HepG2 (cell line): ENCODE data around the gene FNIP2. TPM values are rescaled to one million over a fixed set of nuclear protein-coding genes. Genes with fewer than 3 reads are reported as not detected.

Source experiments
- ATAC-seq: fragments of 200-7000 bp; cut with Tn5 transposase; 3 replicates; pipeline ENCODE4 v1.9.1; 2020; ENCODE audit warnings: mild to moderate bottlenecking, moderate library complexity
- BruUV-seq: library from RNA; stranded (reverse); fragments of 400-500 nt; replicated peaks from 2 replicates; lab custom pipeline; 2021; lab: Mats Ljungman, UMichigan
- CTCF ChIA-PET: fragments of 300-600 bp; formaldehyde crosslinking; extraction: SDS; loops from one replicate; lab custom pipeline; 2021; ENCODE audit warnings: low total read pairs, inconsistent platforms, low intra/inter-chr PET ratio; lab: Yijun Ruan, JAX
- POLR2A ChIA-PET: fragments of 350-600 bp; sonication (Branson Sonifier 250); formaldehyde crosslinking; loops from one replicate; lab custom pipeline; 2020; ENCODE audit warnings: antibody characterized with exemption, inconsistent platforms; lab: Yijun Ruan, JAX
- DNase-seq: peaks from one replicate; pipeline ENCODE4 v3.0.0-alpha.2; 2015; ENCODE audit warnings: low spot score
- FAIRE-seq: peaks from 3 replicates; lab custom pipeline; 2011; peaks lifted over from hg19 to GRCh38; lab: Jason Lieb, UNC
- H2AFZ ChIP-seq: one replicate; pipeline ENCODE4 v1.6.1; 2011; ENCODE audit warnings: low read length, inconsistent platforms
- H3K27ac ChIP-seq: fragments of 300-600 bp; 3 replicates; pipeline ENCODE4 v1.8.0; 2011; ENCODE audit warnings: mixed run types, mild to moderate bottlenecking, mixed read lengths, low read length, inconsistent platforms; ENCODE audit not compliant: insufficient read depth; ENCODE audit errors: extremely low read length
- H3K27me3 ChIP-seq, 2 experiments: fragments of 200-600 bp in 1 of 2; 2 replicates in 1 of 2; 3 replicates in 1 of 2; pipeline versions ENCODE4 v1.6.0 to v1.8.0; 2011; ENCODE audit warnings: low read length in 2 of 2, mild to moderate bottlenecking in 2 of 2, moderate library complexity in 2 of 2, inconsistent platforms in 1 of 2; ENCODE audit not compliant: insufficient read depth in 2 of 2, control insufficient read depth in 1 of 2
- H3K36me3 ChIP-seq, 2 experiments: fragments of 200-600 bp in 1 of 2; replicated peaks in 1 of 2; 2 replicates in 1 of 2; 3 replicates in 1 of 2; pipeline versions ENCODE4 v1.5.1 to v1.8.0; 2011; ENCODE audit warnings: low read length in 2 of 2, inconsistent platforms in 1 of 2; ENCODE audit not compliant: insufficient read depth in 2 of 2, control insufficient read depth in 1 of 2
- H3K4me1 ChIP-seq: 2 replicates; pipeline ENCODE4 v1.5.1; 2012; ENCODE audit warnings: low read length, inconsistent platforms; ENCODE audit not compliant: insufficient read depth
- H3K4me2 ChIP-seq: 2 replicates; pipeline ENCODE4 v1.6.0; 2011; ENCODE audit warnings: low read depth, low read length, inconsistent platforms
- H3K4me3 ChIP-seq, 3 experiments: fragments of 200-600 bp in 1 of 3; sonication (generic), shearing (Covaris generic) in 1 of 3; replicated peaks in 1 of 3; 2 replicates each; pipeline ENCODE4 v1.5.1; 2011 to 2016; ENCODE audit warnings: low read length in 3 of 3, inconsistent platforms in 2 of 3, low read depth in 2 of 3, mild to moderate bottlenecking in 2 of 3, control low read depth in 1 of 3, mixed read lengths in 1 of 3; ENCODE audit not compliant: insufficient read depth in 1 of 3
- H3K79me2 ChIP-seq: one replicate; pipeline ENCODE4 v1.6.1; 2011; ENCODE audit warnings: low read length, inconsistent platforms; ENCODE audit not compliant: insufficient read depth
- H3K9ac ChIP-seq: 2 replicates; pipeline ENCODE4 v1.6.0; 2011; ENCODE audit warnings: mild to moderate bottlenecking, low read depth, low read length, inconsistent platforms; ENCODE audit not compliant: insufficient read depth
- H3K9me3 ChIP-seq: 2 replicates; pipeline ENCODE4 v1.5.1; 2012; ENCODE audit warnings: mild to moderate bottlenecking, low read length
- H4K20me1 ChIP-seq: 2 replicates; pipeline ENCODE4 v1.6.0; 2011; ENCODE audit warnings: inconsistent platforms, mild to moderate bottlenecking, low read length, moderate library complexity; ENCODE audit not compliant: insufficient read depth
- CC2D1A ChIP-seq: sonication (generic); formaldehyde crosslinking; IDR thresholded peaks from 2 replicates; pipeline ENCODE4 v1.8.1; 2023; ENCODE audit warnings: mild to moderate bottlenecking, missing genetic modification reagents
- RAD21 ChIP-seq: fragments of 450-650 bp; formaldehyde crosslinking; IDR thresholded peaks from 2 replicates; pipeline ENCODE4 v1.5.0; 2020; ENCODE audit warnings: mild to moderate bottlenecking
- SMC3 ChIP-seq: IDR thresholded peaks from 2 replicates; pipeline ENCODE4 v1.6.1; 2011; ENCODE audit warnings: low read length, improper control_type of control experiment
- STAG1 ChIP-seq: sonication (generic); formaldehyde crosslinking; IDR thresholded peaks from 2 replicates; pipeline ENCODE4 v1.4.0; 2020; ENCODE audit warnings: missing genetic modification reagents
- ZNF451 ChIP-seq: sonication (generic); formaldehyde crosslinking; IDR thresholded peaks from 2 replicates; pipeline ENCODE4 v1.5.0; 2020; ENCODE audit warnings: mild to moderate bottlenecking, missing genetic modification reagents
- WGBS: methylation state at CpG from one replicate; pipeline ENCODE4 v1.1.6; 2017; ENCODE audit warnings: low lambda C conversion rate; 5-methylcytosine and 5-hydroxymethylcytosine counted together
- in situ Hi-C: cut with HindIII; loops from 2 replicates; pipeline ENCODE4 v1.10.0; 2017; ENCODE audit warnings: low pct_unique_long_range_greater_than_20kb; ENCODE audit not compliant: extremely low pct_ligation_motif_present
- intact Hi-C: fragments of 100-400 bp; cut with micrococcal nuclease; formaldehyde crosslinking; loops from one replicate; pipeline ENCODE4 v1.10.0; 2022; ENCODE audit not compliant: unreplicated experiment
- polyA plus RNA-seq, 8 experiments: library from polyadenylated mRNA; depleted of rRNA in 3 of 8; stranded (reverse) in 7 of 8; unstranded in 1 of 8; fragments of >200 nt; fragmentation: Illumina TruSeq in 4 of 8; extraction: Trizol in 4 of 8; gene quantifications; 2 replicates each; pipeline versions ENCODE4 v1.2.1 to v1.2.3, GENCODE V29; 2011 to 2016; ENCODE audit warnings: low read depth in 4 of 8, missing spikeins in 1 of 8, mixed read lengths in 1 of 8; ENCODE audit not compliant: insufficient read depth in 1 of 8
- total RNA-seq, 5 experiments: library from RNA; depleted of rRNA; stranded (reverse); fragments of >200 nt; fragmentation: Illumina TruSeq; extraction: Trizol; gene quantifications; 2 replicates each; pipeline ENCODE4 v1.2.3, GENCODE V29; 2016; ENCODE audit warnings: low read depth in 1 of 5
- TF ChIP-seq, protein P1 (sequence below): IDR thresholded peaks from 2 replicates; pipeline ENCODE4 v1.6.1; 2016; ENCODE audit warnings: mild to moderate bottlenecking, missing biosample characterization, missing genetic modification reagents
- TF ChIP-seq, protein P2 (sequence below): sonication (generic); formaldehyde crosslinking; IDR thresholded peaks from 2 replicates; pipeline ENCODE4 v1.5.0; 2020; ENCODE audit warnings: mild to moderate bottlenecking, missing genetic modification reagents, moderate library complexity
- TF ChIP-seq, protein P3 (sequence below): sonication (generic); formaldehyde crosslinking; IDR thresholded peaks from 2 replicates; pipeline ENCODE4 v1.4.0; 2020; ENCODE audit warnings: missing genetic modification reagents, borderline replicate concordance

The FNIP2 gene
- total and polyA plus RNA-seq, 2 of the 13 experiments (the other 11 are each of a cell fraction or from before 2014, with no cell fraction given) = 15.5 to 21.0 TPM

DNA sequence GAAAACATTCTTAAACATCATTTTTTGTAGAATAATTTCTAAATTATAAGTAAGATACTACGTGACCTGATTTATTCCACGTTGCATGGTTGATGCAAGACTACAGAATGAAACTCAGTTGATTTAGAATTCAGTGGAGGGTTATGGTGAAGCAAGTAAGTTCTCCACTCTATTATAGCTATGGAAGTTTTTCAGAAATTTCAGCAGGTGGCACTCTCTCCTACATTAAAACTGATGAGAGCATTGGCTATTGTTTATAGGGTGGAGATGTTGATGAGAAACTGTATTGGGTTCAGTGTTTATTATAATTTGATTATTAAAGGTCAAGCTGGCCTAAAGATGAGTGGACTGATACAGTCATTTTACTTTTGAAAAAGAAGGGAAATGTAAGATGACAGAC is 88.0 kb downstream of the FNIP2 start:
- Histone ChIP-seq H3K9me3 (no peaks in the 10 kb centered on the region), H3K36me3 (peaks cover 10 to 46% of the 10 kb centered on the region in 2 experiments), H2AFZ (no peak overlapping the region), H3K4me1 (no peaks in the 10 kb centered on the region), H3K9ac (no peak overlapping the region), H3K4me2 (no peak overlapping the region), H3K27ac (no peak overlapping the region), H3K27me3 (no peaks in the 10 kb centered on the region), H3K79me2 (no peaks in the 10 kb centered on the region), H3K4me3 (no peak overlapping the region), H4K20me1 (no peaks in the 10 kb centered on the region)
- intact Hi-C loops (loop anchor here (1.0 to 10.0 kb wide), 7 partner anchors 127 to 458 kb away; no protein-coding TSS in a partner anchor), in situ Hi-C loops (loop anchor here (10.0 to 25.0 kb wide), 2 partner anchors 158 to 580 kb away; no protein-coding TSS in a partner anchor)
- ChIA-PET CTCF (interaction anchor here (1.0 to 3.7 kb wide), 5 partner anchors 126 to 346 kb away, joined by 3 to 26 read pairs (median 6); no protein-coding TSS in a partner anchor), POLR2A (interaction anchor here (0.6 kb wide), 1 partner anchor 322 kb away, joined by 3 read pairs; no protein-coding TSS in a partner anchor)
- no TSS peak for BruUV-seq
- ATAC-seq (peak; percentile 89), DNase-seq (peak; percentile 15), FAIRE-seq (peak; percentile 67)
- TF ChIP-seq STAG1 (CRISPR knock-in tag) = peak; percentile 79
- TF ChIP-seq, protein P1, sequence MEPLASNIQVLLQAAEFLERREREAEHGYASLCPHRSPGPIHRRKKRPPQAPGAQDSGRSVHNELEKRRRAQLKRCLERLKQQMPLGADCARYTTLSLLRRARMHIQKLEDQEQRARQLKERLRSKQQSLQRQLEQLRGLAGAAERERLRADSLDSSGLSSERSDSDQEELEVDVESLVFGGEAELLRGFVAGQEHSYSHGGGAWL = no peak
- peak; percentile 61 for TF ChIP-seq SMC3
- TF ChIP-seq, protein P2, sequence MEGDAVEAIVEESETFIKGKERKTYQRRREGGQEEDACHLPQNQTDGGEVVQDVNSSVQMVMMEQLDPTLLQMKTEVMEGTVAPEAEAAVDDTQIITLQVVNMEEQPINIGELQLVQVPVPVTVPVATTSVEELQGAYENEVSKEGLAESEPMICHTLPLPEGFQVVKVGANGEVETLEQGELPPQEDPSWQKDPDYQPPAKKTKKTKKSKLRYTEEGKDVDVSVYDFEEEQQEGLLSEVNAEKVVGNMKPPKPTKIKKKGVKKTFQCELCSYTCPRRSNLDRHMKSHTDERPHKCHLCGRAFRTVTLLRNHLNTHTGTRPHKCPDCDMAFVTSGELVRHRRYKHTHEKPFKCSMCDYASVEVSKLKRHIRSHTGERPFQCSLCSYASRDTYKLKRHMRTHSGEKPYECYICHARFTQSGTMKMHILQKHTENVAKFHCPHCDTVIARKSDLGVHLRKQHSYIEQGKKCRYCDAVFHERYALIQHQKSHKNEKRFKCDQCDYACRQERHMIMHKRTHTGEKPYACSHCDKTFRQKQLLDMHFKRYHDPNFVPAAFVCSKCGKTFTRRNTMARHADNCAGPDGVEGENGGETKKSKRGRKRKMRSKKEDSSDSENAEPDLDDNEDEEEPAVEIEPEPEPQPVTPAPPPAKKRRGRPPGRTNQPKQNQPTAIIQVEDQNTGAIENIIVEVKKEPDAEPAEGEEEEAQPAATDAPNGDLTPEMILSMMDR (CRISPR knock-in tag) = peak; percentile 63
- no peak for TF ChIP-seq ZNF451 (CRISPR knock-in tag)
- TF ChIP-seq RAD21 (CRISPR knock-in tag) = peak; percentile 53; the same call in 1 of the 2 replicates
- no peak for TF ChIP-seq CC2D1A
- TF ChIP-seq, protein P3, sequence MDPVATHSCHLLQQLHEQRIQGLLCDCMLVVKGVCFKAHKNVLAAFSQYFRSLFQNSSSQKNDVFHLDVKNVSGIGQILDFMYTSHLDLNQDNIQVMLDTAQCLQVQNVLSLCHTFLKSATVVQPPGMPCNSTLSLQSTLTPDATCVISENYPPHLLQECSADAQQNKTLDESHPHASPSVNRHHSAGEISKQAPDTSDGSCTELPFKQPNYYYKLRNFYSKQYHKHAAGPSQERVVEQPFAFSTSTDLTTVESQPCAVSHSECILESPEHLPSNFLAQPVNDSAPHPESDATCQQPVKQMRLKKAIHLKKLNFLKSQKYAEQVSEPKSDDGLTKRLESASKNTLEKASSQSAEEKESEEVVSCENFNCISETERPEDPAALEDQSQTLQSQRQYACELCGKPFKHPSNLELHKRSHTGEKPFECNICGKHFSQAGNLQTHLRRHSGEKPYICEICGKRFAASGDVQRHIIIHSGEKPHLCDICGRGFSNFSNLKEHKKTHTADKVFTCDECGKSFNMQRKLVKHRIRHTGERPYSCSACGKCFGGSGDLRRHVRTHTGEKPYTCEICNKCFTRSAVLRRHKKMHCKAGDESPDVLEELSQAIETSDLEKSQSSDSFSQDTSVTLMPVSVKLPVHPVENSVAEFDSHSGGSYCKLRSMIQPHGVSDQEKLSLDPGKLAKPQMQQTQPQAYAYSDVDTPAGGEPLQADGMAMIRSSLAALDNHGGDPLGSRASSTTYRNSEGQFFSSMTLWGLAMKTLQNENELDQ (CRISPR knock-in tag) = no peak
- WGBS = 74% methylated on average over 2 of the region's 2 CpGs
